HUES64 (cell line): ENCODE measurements around the gene NEK5.
"Not testable (repeated sequence)": the region's sequence is repeated elsewhere in the genome, so short reads cannot be mapped to it uniquely, and the experiment has no call there.

Experiments used
- H3K27ac ChIP-seq: 2 replicates; pipeline ENCODE4 v1.7.0; 2013; ENCODE audit warnings: low read depth, low read length, inconsistent platforms
- H3K27me3 ChIP-seq: 2 replicates; pipeline ENCODE4 v1.6.1; 2013; ENCODE audit warnings: mild to moderate bottlenecking, low read length; ENCODE audit not compliant: insufficient read depth
- H3K36me3 ChIP-seq: 2 replicates; pipeline ENCODE4 v1.6.1; 2013; ENCODE audit warnings: mild to moderate bottlenecking, low read length; ENCODE audit not compliant: insufficient read depth
- H3K4me1 ChIP-seq: 2 replicates; pipeline ENCODE4 v1.6.1; 2013; ENCODE audit warnings: mild to moderate bottlenecking, low read length, moderate library complexity; ENCODE audit not compliant: insufficient read depth
- H3K4me3 ChIP-seq: 2 replicates; pipeline ENCODE4 v1.5.1; 2013; ENCODE audit warnings: mild to moderate bottlenecking, low read length, moderate library complexity
- H3K9ac ChIP-seq: 2 replicates; pipeline ENCODE4 v1.6.1; 2013; ENCODE audit warnings: mild to moderate bottlenecking, low read depth, low read length
- H3K9me3 ChIP-seq: 2 replicates; pipeline ENCODE4 v1.6.1; 2013; ENCODE audit warnings: low read depth, low read length; ENCODE audit not compliant: insufficient read depth
- WGBS: fragments of 150-250, 120-280 bp; methylation state at CpG from one replicate; pipeline ENCODE4 v1.1.7; 2013; ENCODE audit warnings: missing lambda C conversion rate; 5-methylcytosine and 5-hydroxymethylcytosine counted together

Gene NEK5

DNA sequence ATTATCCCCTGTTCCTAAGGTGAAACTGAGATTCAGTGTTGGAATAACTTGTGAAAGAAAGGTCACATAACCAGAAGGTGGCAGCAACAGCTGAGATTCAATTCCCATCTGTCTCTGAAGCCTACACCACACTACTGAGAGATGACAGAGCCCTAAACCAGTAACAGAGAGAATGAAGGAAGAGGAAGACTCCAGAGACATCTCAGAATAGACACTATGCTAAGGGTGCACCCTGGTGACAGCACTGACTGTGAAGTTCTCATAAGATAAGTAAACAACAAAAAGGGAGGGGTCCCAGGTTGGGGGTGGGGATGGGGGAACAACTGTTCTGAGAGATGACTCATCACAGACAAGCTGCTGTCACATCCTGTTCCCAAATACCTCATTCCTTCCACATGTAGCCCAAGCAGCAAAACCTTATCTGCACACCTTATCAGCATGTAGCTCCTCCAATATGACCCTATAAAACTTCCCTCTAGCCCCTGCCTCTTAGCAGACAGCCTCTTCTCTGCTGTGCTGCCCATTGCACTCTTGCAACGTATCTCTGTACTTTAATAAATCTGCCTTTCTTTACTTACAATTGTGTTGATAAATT, 57.8 kb downstream of the NEK5 start:
- Histone ChIP-seq H3K27me3 (no peaks in the 10 kb centered on the region), H3K9me3 (peaks cover 67% of the 10 kb centered on the region), H3K4me1 (no peaks in the 10 kb centered on the region), H3K27ac (no peak overlapping the region), H3K9ac (no peak overlapping the region), H3K36me3 (no peaks in the 10 kb centered on the region), H3K4me3 (no peak overlapping the region)
- 100% methylated on average over 1 of the region's 1 CpG for WGBS

DNA sequence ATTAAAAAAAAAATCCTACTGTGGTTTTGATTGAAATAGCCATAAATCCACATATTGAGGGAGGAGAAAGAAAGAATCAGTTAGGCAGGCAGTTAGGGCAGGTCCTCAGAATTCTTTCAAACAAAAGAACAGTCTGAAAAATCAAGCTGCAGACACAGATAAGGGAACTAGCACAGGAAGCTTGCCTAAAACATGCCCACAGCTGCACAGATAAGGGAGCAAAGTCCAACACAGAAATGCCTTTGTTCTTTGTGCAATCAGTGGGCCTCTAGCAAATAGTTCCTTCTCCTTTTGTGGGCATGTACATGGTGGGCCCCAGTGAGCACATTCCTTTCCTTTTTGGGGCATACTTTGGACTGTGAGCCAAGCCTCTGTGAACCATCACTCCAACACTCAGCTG, 61.6 kb downstream of the NEK5 start:
- Histone ChIP-seq H3K4me1 (no peaks in the 10 kb centered on the region), H3K27ac (no peak overlapping the region), H3K9ac (no peak overlapping the region), H3K4me3 (no peak overlapping the region), H3K36me3 (no peaks in the 10 kb centered on the region), H3K9me3 (peaks cover 65% of the 10 kb centered on the region), H3K27me3 (no peaks in the 10 kb centered on the region)

DNA sequence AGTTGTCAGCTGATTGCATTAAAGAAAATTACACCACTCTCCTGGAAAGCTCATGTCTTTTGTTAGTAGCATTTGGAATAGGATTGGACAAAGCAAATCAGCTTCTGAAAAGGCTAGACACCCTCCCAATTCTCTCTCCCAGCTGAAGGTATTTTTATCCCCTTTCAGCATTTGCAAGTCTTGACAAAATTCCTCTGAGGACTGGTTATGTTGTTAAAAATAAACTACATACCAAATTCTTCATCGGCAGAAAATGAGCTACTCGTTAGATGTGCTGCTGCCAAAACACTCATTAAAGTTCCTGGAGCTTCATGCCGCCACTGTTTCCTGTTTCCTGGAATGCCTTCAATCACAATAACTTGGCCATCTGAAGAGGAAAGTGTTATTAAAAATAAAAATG, 67.3 kb downstream of the NEK5 start:
- H3K27me3 ChIP-seq = no peaks in the 10 kb centered on the region
- H3K4me1 ChIP-seq = no peaks in the 10 kb centered on the region
- no peaks in the 10 kb centered on the region for H3K36me3 ChIP-seq
- no peak overlapping the region for H3K27ac ChIP-seq
- no peak overlapping the region for H3K9ac ChIP-seq
- 95% methylated on average over 3 of the region's 3 CpGs for WGBS
- peaks cover 25% of the 10 kb centered on the region for H3K9me3 ChIP-seq
- no peak overlapping the region for H3K4me3 ChIP-seq

DNA sequence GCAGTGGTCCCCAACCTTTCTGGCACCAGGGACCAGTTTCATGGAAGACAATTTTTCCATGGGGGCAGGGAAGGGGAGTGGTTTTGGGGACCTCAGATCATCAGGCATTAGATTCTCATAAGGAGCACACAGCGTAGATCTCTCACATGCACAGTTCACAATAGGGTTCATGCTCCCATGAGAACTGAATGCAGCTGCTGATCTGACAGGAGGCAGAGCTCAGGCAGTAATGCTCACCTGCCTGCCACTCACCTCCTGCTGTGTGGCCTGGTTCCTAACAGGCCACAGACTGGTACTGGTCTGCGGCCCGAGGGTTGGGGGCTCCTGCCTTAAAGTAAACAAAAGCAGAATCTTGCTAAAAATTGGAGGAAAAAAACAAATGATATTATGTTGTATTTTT, 67.8 kb downstream of the NEK5 start:
- peaks cover 22% of the 10 kb centered on the region for H3K9me3 ChIP-seq
- not testable (repeated sequence) for H3K9ac ChIP-seq, H3K4me3 ChIP-seq, H3K4me1 ChIP-seq, H3K27ac ChIP-seq, H3K36me3 ChIP-seq, H3K27me3 ChIP-seq
- WGBS = 95% methylated on average over 3 of the region's 3 CpGs

DNA sequence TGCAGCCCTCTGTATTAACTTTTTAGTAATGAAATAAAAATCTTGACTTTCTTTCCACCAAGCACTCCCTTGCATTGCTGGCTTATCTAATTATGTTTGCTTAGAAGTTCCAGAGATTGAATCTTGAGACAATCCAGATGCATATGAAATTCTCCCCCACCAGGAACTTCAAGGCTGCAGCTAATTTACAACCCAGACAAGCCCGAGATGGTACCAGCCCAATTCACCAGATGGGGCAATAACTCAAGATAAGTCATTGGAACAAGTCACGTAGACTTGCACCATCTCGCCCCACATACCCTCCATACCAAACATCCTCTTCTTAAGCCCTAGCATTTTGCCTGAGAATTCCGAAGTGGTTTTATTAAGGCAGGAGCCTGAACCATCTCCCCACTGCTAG, 75.4 kb downstream of the NEK5 start:
- Histone ChIP-seq H3K27me3 (no peaks in the 10 kb centered on the region), H3K4me1 (peaks cover 9% of the 10 kb centered on the region; the same call in 1 of the 2 replicates), H3K9ac (no peak overlapping the region), H3K4me3 (no peak overlapping the region), H3K27ac (no peak overlapping the region), H3K36me3 (no peaks in the 10 kb centered on the region), H3K9me3 (no peaks in the 10 kb centered on the region)
- 87% methylated on average over 4 of the region's 4 CpGs for WGBS

DNA sequence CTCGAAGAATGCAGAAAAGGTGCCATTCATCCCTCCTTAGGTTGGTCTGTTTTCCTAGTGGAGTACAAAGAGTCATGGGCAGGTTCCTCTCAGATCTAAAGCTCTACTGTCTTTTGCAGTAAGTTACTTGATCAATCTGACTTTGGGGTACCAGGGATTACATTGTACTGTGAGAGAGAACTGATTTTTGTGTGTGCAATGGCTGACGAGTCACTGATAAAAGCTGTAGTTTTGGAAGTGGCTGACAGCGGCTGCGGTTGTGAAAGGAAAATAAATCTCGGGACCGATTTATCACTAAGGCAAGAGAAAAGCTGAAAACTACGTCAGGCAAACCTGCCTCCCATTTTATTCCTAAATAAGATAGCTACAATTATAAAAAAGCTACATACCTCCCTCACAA, 77.5 kb downstream of the NEK5 start:
- Histone ChIP-seq H3K36me3 (no peaks in the 10 kb centered on the region), H3K4me3 (no peak overlapping the region), H3K27me3 (no peaks in the 10 kb centered on the region), H3K27ac (no peak overlapping the region), H3K9ac (no peak overlapping the region), H3K9me3 (no peaks in the 10 kb centered on the region), H3K4me1 (peaks cover 9% of the 10 kb centered on the region; the same call in 1 of the 2 replicates)
- 92% methylated on average over 7 of the region's 7 CpGs for WGBS

GRCh38 chr13:52048516-52048915, 80.4 kb downstream of the NEK5 start:
- Histone ChIP-seq H3K36me3 (no peaks in the 10 kb centered on the region), H3K27me3 (no peaks in the 10 kb centered on the region), H3K27ac (no peak overlapping the region), H3K4me1 (peaks cover 9% of the 10 kb centered on the region; the same call in 1 of the 2 replicates), H3K4me3 (no peak overlapping the region), H3K9ac (no peak overlapping the region), H3K9me3 (no peaks in the 10 kb centered on the region)
- WGBS = 97% methylated on average over 2 of the region's 2 CpGs

DNA sequence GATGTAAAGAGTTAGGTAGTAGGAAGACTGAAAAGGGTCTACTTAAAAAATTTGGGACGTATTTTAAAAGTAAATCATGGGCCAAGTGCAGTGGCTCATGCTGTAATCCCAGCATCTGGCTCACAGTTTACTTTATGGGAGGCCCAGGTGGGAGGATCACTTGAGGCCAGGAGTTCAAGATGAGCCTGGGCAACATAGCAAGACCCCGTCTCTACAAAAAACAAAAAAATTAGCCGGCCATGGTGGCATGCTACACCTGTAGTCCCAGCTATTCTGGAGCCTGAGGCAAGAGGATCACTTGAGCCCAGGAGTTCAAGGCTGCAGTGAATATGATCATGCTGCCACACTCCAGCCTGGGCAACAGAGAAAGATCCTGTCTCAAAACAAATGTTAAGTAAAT, 81.4 kb downstream of the NEK5 start:
- Histone ChIP-seq H3K27ac (no peak overlapping the region), H3K36me3 (no peaks in the 10 kb centered on the region), H3K4me1 (peaks cover 9% of the 10 kb centered on the region; the same call in 1 of the 2 replicates), H3K9me3 (no peaks in the 10 kb centered on the region), H3K4me3 (no peak overlapping the region), H3K27me3 (no peaks in the 10 kb centered on the region), H3K9ac (no peak overlapping the region)
- 92% methylated on average over 3 of the region's 3 CpGs for WGBS

DNA sequence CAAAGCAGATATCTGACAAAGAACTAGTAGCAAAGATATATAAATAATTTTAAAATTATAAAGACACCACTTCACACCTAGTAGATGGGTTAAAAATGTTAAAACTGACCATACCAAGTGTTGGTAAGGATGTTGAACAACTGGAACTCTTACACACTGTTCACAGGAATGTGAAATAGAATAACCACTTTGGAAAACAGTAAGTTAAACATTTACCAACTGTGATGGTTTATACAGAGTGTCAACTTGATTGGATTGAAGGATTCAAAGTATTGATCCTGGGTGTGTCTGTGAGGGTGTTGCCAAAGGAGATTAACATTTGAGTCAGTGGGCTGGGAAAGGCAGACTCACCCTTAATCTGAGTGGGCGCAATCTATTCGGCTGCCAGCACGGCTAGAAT, 85.2 kb downstream of the NEK5 start:
- Histone ChIP-seq H3K9me3 (no peaks in the 10 kb centered on the region), H3K36me3 (no peaks in the 10 kb centered on the region), H3K27ac (no peak overlapping the region), H3K9ac (no peak overlapping the region), H3K27me3 (no peaks in the 10 kb centered on the region), H3K4me3 (no peak overlapping the region), H3K4me1 (no peaks in the 10 kb centered on the region)
- 95% methylated on average over 3 of the region's 3 CpGs for WGBS

DNA sequence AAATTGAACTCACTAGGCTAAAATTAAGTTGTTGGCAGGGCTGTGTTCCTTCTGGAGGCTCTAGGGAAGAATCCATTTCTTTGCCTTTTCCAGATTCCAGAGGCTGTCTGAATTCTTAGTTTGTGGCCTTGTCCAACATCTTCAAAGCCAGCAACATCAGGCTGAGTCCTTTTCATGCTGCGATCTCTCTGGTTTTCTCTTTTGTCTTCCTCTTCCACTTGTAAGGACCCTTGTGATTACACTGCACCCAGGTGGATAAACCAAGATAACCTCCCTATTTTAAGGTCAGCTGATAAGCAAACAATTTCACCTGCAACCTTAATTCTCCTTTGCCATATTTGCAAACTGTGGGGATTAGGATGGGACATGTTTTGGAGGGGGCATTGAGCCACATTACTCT, 92.8 kb downstream of the NEK5 start:
- no peak overlapping the region for H3K4me3 ChIP-seq
- no peaks in the 10 kb centered on the region; the same call in 1 of the 2 replicates for H3K36me3 ChIP-seq
- no peak overlapping the region for H3K9ac ChIP-seq
- H3K4me1 ChIP-seq = no peaks in the 10 kb centered on the region
- WGBS = 83% methylated on average over 1 of the region's 1 CpG
- H3K9me3 ChIP-seq = no peaks in the 10 kb centered on the region
- H3K27ac ChIP-seq = no peak overlapping the region
- H3K27me3 ChIP-seq = no peaks in the 10 kb centered on the region

- no peak overlapping the region for H3K4me3 ChIP-seq
- no peak overlapping the region for H3K27ac ChIP-seq
- no peaks in the 10 kb centered on the region for H3K27me3 ChIP-seq
- no peaks in the 10 kb centered on the region for H3K4me1 ChIP-seq
- WGBS = 94% methylated on average over 4 of the region's 5 CpGs
- peaks cover 3% of the 10 kb centered on the region; the same call in 1 of the 2 replicates for H3K36me3 ChIP-seq
- no peak overlapping the region for H3K9ac ChIP-seq
- H3K9me3 ChIP-seq = peaks cover 4% of the 10 kb centered on the region
Measured at GRCh38 chr13:52034616-52035226, 94.2 kb downstream of the NEK5 start.

DNA sequence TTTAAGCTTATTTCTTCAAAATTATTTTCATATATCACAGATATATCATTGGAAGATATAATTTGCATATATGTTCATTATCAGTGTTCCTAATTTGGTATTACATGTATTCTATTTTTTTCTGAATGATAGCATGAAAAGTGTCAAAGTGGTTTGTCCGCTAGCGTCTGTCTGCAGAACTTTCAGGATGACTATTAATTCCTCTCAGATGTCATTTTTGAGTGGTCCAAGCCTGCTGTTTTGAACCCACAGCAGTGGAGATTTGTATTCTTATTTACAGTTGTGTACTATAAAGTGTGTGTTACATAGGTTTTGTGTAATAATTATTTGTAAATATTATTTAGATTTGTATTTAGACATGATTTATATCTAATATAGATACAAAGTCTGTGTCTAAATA, 95.8 kb downstream of the NEK5 start:
- 97% methylated on average over 2 of the region's 2 CpGs for WGBS
- peaks cover 19% of the 10 kb centered on the region for H3K9me3 ChIP-seq
- H3K27ac ChIP-seq = no peak overlapping the region
- H3K4me1 ChIP-seq = no peaks in the 10 kb centered on the region
- peaks cover 20% of the 10 kb centered on the region for H3K36me3 ChIP-seq
- H3K4me3 ChIP-seq = no peak overlapping the region
- no peak overlapping the region for H3K9ac ChIP-seq
- H3K27me3 ChIP-seq = no peaks in the 10 kb centered on the region
